ENCODE results near the gene ATXN7L1. TPM values are rescaled to one million over a fixed set of nuclear protein-coding genes. Genes with fewer than 3 reads are reported as not detected.

Gene ATXN7L1
- total and polyA plus RNA-seq, 2 of the 13 experiments (the other 11 are each of a cell fraction or from before 2014, with no cell fraction given), result 4.1 to 7.8 TPM

GRCh38 chr7:105876964-105877601 lies 684 bp upstream of the ATXN7L1 start (continued):
- TF ChIP-seq DNMT1 (CRISPR knock-in tag; IDR thresholded peaks at IDR 0.05), result no peak
- TF ChIP-seq ZMAT3 (CRISPR knock-in tag; conservative IDR thresholded peaks at IDR 0.05), result peak; percentile 35; the same call in 1 of the 2 replicates
- TF ChIP-seq GZF1 (CRISPR knock-in tag; IDR thresholded peaks at IDR 0.05), result peak; percentile 63; the same call in 1 of the 2 replicates
- TF ChIP-seq ZNF747 (CRISPR knock-in tag; IDR thresholded peaks at IDR 0.05; ENCODE audit: borderline replicate concordance), result no peak
- no peak for TF ChIP-seq TRIM22 (IDR thresholded peaks at IDR 0.05)
- TF ChIP-seq SRSF9 (IDR thresholded peaks at IDR 0.05; ENCODE audit: borderline replicate concordance, insufficient read depth, low read depth, low read length, poor library complexity, severe bottlenecking), result no peak
- TF ChIP-seq STAG1 (CRISPR knock-in tag; IDR thresholded peaks at IDR 0.05), result no peak
- TF ChIP-seq PAF1 (CRISPR knock-in tag; IDR thresholded peaks at IDR 0.05), result no peak
- TF ChIP-seq GABPA (IDR thresholded peaks at IDR 0.05; ENCODE audit: low read depth, low read length), result no peak
- no peak for TF ChIP-seq GABPA (CRISPR knock-in tag; IDR thresholded peaks at IDR 0.05; ENCODE audit: low read depth)
- TF ChIP-seq E2F1 (CRISPR knock-in tag; IDR thresholded peaks at IDR 0.05), result 0 out of 2 replicates have a peak, but pooled peaks have one; percentile 36
- TF ChIP-seq ATF1 (CRISPR knock-in tag; IDR thresholded peaks at IDR 0.05), result no peak
- TF ChIP-seq KDM1A (CRISPR knock-in tag; IDR thresholded peaks at IDR 0.05), result no peak
- TF ChIP-seq SYNCRIP (IDR thresholded peaks at IDR 0.05; ENCODE audit: insufficient read depth, low read depth, low read length), result no peak
- no peak for TF ChIP-seq ZNF607 (CRISPR knock-in tag; IDR thresholded peaks at IDR 0.05; ENCODE audit: borderline replicate concordance)
- TF ChIP-seq SRSF4 (IDR thresholded peaks at IDR 0.05; ENCODE audit: low read depth, low read length, poor library complexity, severe bottlenecking), result no peak
- peak; percentile 39 for TF ChIP-seq RAD21 (CRISPR knock-in tag; IDR thresholded peaks at IDR 0.05)
- no peak for TF ChIP-seq FIP1L1 (IDR thresholded peaks at IDR 0.05; ENCODE audit: borderline replicate concordance, insufficient read depth, low read depth, low read length)
- 0 out of 2 replicates have a peak, but pooled peaks have one; percentile 25 for TF ChIP-seq HDAC2 (CRISPR knock-in tag; IDR thresholded peaks at IDR 0.05)
- TF ChIP-seq GATAD1 (CRISPR knock-in tag; IDR thresholded peaks at IDR 0.05), result 0 out of 2 replicates have a peak, but pooled peaks have one; percentile 18
- TF ChIP-seq SP4 (CRISPR knock-in tag; IDR thresholded peaks at IDR 0.05), result no peak
- TF ChIP-seq RFXAP (CRISPR knock-in tag; IDR thresholded peaks at IDR 0.05; ENCODE audit: borderline replicate concordance), result no peak
- TF ChIP-seq CREBL2 (CRISPR knock-in tag; IDR thresholded peaks at IDR 0.05; ENCODE audit: borderline replicate concordance), result no peak
- TF ChIP-seq NFIB (CRISPR knock-in tag; IDR thresholded peaks at IDR 0.05; ENCODE audit: borderline replicate concordance), result no peak
